GM12874 (cell line): ENCODE data around the gene PKM.

Experiments
- CTCF ChIP-seq: IDR thresholded peaks from 2 replicates; pipeline ENCODE4 v1.5.1; 2011; ENCODE audit warnings: low read depth, mild to moderate bottlenecking, control low read depth, low read length, moderate library complexity; ENCODE audit not compliant: insufficient read depth

Gene PKM

DNA sequence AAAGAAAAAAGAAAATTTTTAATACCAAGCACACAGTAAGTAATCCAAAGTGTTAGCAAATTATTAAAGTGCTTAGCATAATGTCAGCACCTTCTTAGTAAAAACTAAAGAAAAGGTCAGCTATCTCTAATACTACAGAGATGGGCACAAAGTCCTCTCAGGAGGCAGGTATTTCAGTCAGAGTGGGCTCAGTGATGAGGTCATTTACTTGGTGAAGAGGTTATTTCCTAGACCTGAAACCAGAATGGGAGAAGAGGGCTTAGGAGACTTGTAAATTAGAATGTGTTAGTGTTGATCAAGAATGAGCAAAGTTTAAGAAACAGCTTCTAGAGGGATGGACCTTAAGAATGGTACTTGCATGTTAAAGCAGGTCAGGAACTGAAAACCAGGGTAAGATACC lies 8.7 kb upstream of the PKM start:
- TF ChIP-seq CTCF: no peak

GRCh38 chr15:72238586-72238985 lies 7.6 kb upstream of the PKM start:
- TF ChIP-seq CTCF: no peak

DNA sequence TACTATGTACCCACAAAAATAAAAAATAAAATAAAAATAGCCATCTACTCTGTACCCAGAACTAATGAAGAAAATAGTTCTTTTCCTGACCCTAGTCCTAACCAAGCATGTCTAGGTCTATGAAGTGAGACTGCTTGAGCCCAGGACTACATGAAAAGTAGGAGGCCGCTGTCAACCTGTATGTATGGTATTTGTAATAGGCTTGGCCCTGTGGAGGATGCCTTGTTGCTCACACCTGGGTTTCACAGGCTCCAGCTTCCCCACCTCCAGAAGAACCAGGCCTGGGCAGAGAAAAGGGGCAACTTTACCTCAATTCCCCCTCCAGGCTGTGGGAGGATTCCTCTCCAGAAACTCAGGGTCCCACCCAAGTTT lies 6.8 kb upstream of the PKM start:
- TF ChIP-seq CTCF: no peak

DNA sequence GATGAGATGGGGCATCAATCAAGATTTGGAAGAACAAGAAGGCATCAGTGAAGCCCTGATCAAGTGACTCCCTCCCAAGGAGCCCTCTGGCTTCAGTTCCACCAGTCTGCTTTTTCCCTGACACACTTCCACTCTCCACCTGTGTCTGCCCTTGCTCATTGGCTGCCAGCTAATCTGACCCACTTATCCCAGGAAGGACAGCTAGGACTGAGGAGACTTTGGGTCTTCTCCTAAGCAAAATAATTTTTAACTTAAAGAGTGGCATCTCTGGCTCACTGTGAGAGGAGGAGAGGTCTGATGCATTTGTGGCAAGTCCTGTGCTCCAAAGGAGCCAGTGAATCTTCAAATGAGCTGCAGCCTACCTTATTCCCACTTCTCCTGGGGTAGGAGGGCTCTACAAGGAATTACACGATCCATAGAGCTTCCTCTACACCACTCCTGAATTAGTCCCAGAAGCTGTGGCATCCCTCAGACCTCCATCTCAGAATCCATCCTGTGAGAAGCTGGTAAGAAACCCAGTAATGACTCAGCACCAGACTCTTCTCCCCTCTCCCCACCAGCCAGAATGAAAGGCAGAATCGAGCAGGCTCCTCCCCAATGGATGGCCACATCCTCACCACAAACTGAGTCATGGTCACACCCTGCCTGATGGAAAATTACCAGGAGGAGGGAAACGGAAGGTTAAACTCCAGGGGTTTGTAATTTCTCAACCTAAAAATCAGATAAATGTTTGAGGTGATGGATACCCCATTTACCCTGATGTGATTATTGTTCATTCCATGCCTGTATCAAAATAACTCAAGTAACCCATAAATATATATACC lies 6.3 kb upstream of the PKM start:
- TF ChIP-seq CTCF: no peak

GRCh38 chr15:72236381-72237003 lies 5.5 kb upstream of the PKM start:
- TF ChIP-seq CTCF: no peak

- no peak for TF ChIP-seq CTCF
Observed at GRCh38 chr15:72235298-72235697, 4.3 kb upstream of the PKM start.

- TF ChIP-seq CTCF: no peak
Observed at GRCh38 chr15:72233769-72234168, 2.8 kb upstream of the PKM start.
